A673 (cell line): ENCODE measurements around the gene PDGFRA.

Experiments used
- EZH2 ChIP-seq: fragments of 200-600 bp; sonication (generic); IDR thresholded peaks from 2 replicates; pipeline ENCODE4 v1.6.1; 2017; ENCODE audit warnings: borderline replicate concordance, low read depth, mild to moderate bottlenecking, mixed read lengths, antibody characterized with exemption, low read length; ENCODE audit not compliant: poor library complexity, severe bottlenecking
- TF ChIP-seq, protein P1 (sequence below): fragments of 300-800, 200-600 bp; sonication (generic); conservative IDR thresholded peaks from 2 replicates; pipeline ENCODE4 v1.5.1; 2017; ENCODE audit warnings: low read depth, mild to moderate bottlenecking, antibody characterized with exemption, low read length, moderate library complexity, mixed read lengths

DNA sequence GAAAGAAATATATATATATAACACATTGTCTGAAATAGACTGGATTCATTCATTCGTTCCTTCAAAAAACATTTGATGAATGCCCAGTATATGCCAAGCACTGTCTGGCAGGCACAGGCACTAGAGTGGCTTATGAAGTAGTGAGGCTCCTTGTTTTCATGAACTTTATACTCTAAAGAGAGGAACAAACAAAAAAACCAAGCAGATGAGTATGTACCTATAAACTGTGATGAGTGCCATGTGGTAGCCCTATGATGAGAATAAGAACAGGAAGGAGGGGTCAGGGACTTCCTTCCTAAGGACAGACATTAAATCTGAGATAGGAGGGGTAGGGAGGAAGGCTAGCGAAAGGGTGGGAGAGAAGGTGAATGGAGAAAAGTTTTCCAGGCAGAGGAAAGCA, 19.5 kb upstream of the PDGFRA start:
- TF ChIP-seq, protein P1, sequence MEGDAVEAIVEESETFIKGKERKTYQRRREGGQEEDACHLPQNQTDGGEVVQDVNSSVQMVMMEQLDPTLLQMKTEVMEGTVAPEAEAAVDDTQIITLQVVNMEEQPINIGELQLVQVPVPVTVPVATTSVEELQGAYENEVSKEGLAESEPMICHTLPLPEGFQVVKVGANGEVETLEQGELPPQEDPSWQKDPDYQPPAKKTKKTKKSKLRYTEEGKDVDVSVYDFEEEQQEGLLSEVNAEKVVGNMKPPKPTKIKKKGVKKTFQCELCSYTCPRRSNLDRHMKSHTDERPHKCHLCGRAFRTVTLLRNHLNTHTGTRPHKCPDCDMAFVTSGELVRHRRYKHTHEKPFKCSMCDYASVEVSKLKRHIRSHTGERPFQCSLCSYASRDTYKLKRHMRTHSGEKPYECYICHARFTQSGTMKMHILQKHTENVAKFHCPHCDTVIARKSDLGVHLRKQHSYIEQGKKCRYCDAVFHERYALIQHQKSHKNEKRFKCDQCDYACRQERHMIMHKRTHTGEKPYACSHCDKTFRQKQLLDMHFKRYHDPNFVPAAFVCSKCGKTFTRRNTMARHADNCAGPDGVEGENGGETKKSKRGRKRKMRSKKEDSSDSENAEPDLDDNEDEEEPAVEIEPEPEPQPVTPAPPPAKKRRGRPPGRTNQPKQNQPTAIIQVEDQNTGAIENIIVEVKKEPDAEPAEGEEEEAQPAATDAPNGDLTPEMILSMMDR: no peak
- TF ChIP-seq EZH2: no peak
